Mesenchymal stem cell (in vitro differentiated cells and primary cell): Measurements from ENCODE around the gene GFRA1.

Experiments used
- DNase-seq: peaks from one replicate; pipeline ENCODE4 v3.0.0-alpha.2; 2013
- H2AFZ ChIP-seq: one replicate; pipeline ENCODE4 v1.6.1; 2013; ENCODE audit warnings: low read depth, mild to moderate bottlenecking, control low read depth, inconsistent platforms, low read length, moderate library complexity
- H2AK5ac ChIP-seq: 2 replicates; pipeline ENCODE4 v1.6.1; 2013; ENCODE audit warnings: low read length, moderate library complexity, mild to moderate bottlenecking, inconsistent platforms; ENCODE audit not compliant: severe bottlenecking
- H2BK120ac ChIP-seq: one replicate; pipeline ENCODE4 v1.6.1; 2013; ENCODE audit warnings: low read depth, mild to moderate bottlenecking, inconsistent platforms, low read length, moderate library complexity
- H2BK12ac ChIP-seq, 2 experiments: one replicate each; pipeline ENCODE4 v1.6.1; 2013; ENCODE audit warnings: inconsistent platforms in 2 of 2, low read length in 2 of 2, mild to moderate bottlenecking in 2 of 2, moderate library complexity in 2 of 2, control low read depth in 1 of 2
- H2BK15ac ChIP-seq: one replicate; pipeline ENCODE4 v1.6.1; 2013; ENCODE audit warnings: mild to moderate bottlenecking, low read depth, inconsistent platforms; ENCODE audit not compliant: poor library complexity, severe bottlenecking
- H2BK5ac ChIP-seq: 2 replicates; pipeline ENCODE4 v1.6.1; 2013; ENCODE audit warnings: low read depth, mild to moderate bottlenecking, low read length, control low read depth, inconsistent platforms; ENCODE audit not compliant: poor library complexity, severe bottlenecking
- H3K14ac ChIP-seq, 2 experiments: one replicate each; pipeline ENCODE4 v1.6.1; 2013; ENCODE audit warnings: inconsistent platforms in 2 of 2, low read length in 2 of 2, control low read depth in 1 of 2, mild to moderate bottlenecking in 1 of 2, moderate library complexity in 1 of 2
- H3K18ac ChIP-seq, 2 experiments: one replicate each; pipeline ENCODE4 v1.6.1; 2013; ENCODE audit warnings: inconsistent platforms in 2 of 2, low read length in 2 of 2, control low read depth in 1 of 2, low read depth in 1 of 2, mild to moderate bottlenecking in 1 of 2
- H3K23ac ChIP-seq, 2 experiments: one replicate each; pipeline ENCODE4 v1.6.1; 2013; ENCODE audit warnings: inconsistent platforms in 2 of 2, low read length in 2 of 2, mild to moderate bottlenecking in 2 of 2, moderate library complexity in 2 of 2, control low read depth in 1 of 2
- H3K27ac ChIP-seq: 2 replicates; pipeline ENCODE4 v1.5.1; 2013; ENCODE audit warnings: mild to moderate bottlenecking, moderate library complexity, low read length, control low read depth, inconsistent platforms; ENCODE audit not compliant: poor library complexity, severe bottlenecking
- H3K27me3 ChIP-seq, 2 experiments: 2 replicates each; pipeline versions ENCODE4 v1.6.1 to v1.7.0; 2013; ENCODE audit warnings: low read length in 2 of 2, mild to moderate bottlenecking in 2 of 2, moderate library complexity in 2 of 2, control low read depth in 1 of 2, inconsistent platforms in 1 of 2; ENCODE audit not compliant: control insufficient read depth in 1 of 2, insufficient read depth in 1 of 2
- H3K36me3 ChIP-seq, 2 experiments: 2 replicates each; pipeline versions ENCODE4 v1.6.1 to v1.7.0; 2013; ENCODE audit warnings: low read length in 2 of 2, control low read depth in 1 of 2, inconsistent platforms in 1 of 2, low read depth in 1 of 2, mild to moderate bottlenecking in 1 of 2; ENCODE audit not compliant: insufficient read depth in 2 of 2, control insufficient read depth in 1 of 2
- H3K4ac ChIP-seq, 2 experiments: one replicate each; pipeline ENCODE4 v1.6.1; 2013; ENCODE audit warnings: inconsistent platforms in 2 of 2, low read length in 2 of 2, mild to moderate bottlenecking in 2 of 2, moderate library complexity in 2 of 2, control low read depth in 1 of 2, low read depth in 1 of 2
- H3K4me1 ChIP-seq: 2 replicates; pipeline ENCODE4 v1.6.1; 2013; ENCODE audit warnings: low read depth, low read length, control low read depth; ENCODE audit not compliant: control insufficient read depth, insufficient read depth
- H3K4me2 ChIP-seq: 2 replicates; pipeline ENCODE4 v1.6.1; 2013; ENCODE audit warnings: low read length, mild to moderate bottlenecking, inconsistent platforms; ENCODE audit not compliant: poor library complexity, severe bottlenecking
- H3K4me3 ChIP-seq, 2 experiments: 2 replicates each; pipeline versions ENCODE4 v1.5.1 to v1.7.0; 2013; ENCODE audit warnings: low read length in 2 of 2, mild to moderate bottlenecking in 2 of 2, control low read depth in 1 of 2, low read depth in 1 of 2; ENCODE audit not compliant: insufficient read depth in 1 of 2
- H3K79me1 ChIP-seq: replicated peaks from 2 replicates; pipeline ENCODE4 v1.6.1; 2013; ENCODE audit warnings: mild to moderate bottlenecking, control low read depth, low read length, inconsistent platforms; ENCODE audit not compliant: poor library complexity, severe bottlenecking
- H3K9ac ChIP-seq: 2 replicates; pipeline ENCODE4 v1.7.0; 2013; ENCODE audit warnings: mild to moderate bottlenecking, low read length, moderate library complexity
- H3K9me3 ChIP-seq: 2 replicates; pipeline ENCODE4 v1.7.0; 2013; ENCODE audit warnings: mild to moderate bottlenecking, low read length; ENCODE audit not compliant: control insufficient read depth
- H4K8ac ChIP-seq: one replicate; pipeline ENCODE4 v1.6.1; 2013; ENCODE audit warnings: inconsistent platforms, mild to moderate bottlenecking, low read length, moderate library complexity
- H4K91ac ChIP-seq: one replicate; pipeline ENCODE4 v1.6.1; 2013; ENCODE audit warnings: mild to moderate bottlenecking, low read length, inconsistent platforms
- WGBS: methylation state at CpG from one replicate; pipeline ENCODE4 v1.1.7; 2013; ENCODE audit warnings: mixed read lengths; 5-methylcytosine and 5-hydroxymethylcytosine counted together

The GFRA1 gene

DNA sequence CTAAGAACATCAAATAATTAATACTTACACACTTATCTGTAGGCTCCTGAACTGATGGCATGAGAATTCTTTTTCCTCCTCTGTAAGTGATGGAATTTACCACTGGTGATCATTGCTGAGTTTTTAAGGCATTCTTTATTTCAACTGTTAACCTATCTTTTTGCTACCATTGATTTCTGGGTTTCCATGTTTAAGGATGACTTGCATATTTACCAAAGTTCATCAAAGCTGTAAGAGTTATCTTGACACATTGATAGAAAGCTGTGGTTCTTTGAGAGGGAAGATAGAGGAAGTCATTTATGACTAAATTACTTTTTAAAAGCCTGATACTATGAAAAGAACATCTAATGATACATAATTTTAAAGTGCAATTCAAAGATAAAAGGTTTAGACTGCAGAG lies 19.5 kb upstream of the GFRA1 start:
- no peak overlapping the region for H2BK120ac ChIP-seq
- DNase-seq, result no peak
- no peak overlapping the region for H2AK5ac ChIP-seq
- H3K14ac ChIP-seq, result no peak overlapping the region
- H4K8ac ChIP-seq, result no peak overlapping the region
- no peak overlapping the region for H3K23ac ChIP-seq
- no peak overlapping the region for H2BK5ac ChIP-seq
- no peak overlapping the region for H3K27ac ChIP-seq
- no peak overlapping the region for H4K91ac ChIP-seq
- no peak overlapping the region for H3K4me2 ChIP-seq
- no peak overlapping the region for H3K4me3 ChIP-seq
- no peak overlapping the region for H3K4ac ChIP-seq
- H2BK12ac ChIP-seq, result no peak overlapping the region
- no peak overlapping the region for H3K9ac ChIP-seq
- peaks cover 0 to 6% of the 10 kb centered on the region in 2 experiments for H3K27me3 ChIP-seq
- H3K36me3 ChIP-seq, result no peaks in the 10 kb centered on the region
- H3K79me1 ChIP-seq, result no peaks in the 10 kb centered on the region
- H3K4me1 ChIP-seq, result no peaks in the 10 kb centered on the region
- H2AFZ ChIP-seq, result no peak overlapping the region
- H2BK15ac ChIP-seq, result no peak overlapping the region
- no peak overlapping the region for H3K18ac ChIP-seq
- no peaks in the 10 kb centered on the region for H3K9me3 ChIP-seq

DNA sequence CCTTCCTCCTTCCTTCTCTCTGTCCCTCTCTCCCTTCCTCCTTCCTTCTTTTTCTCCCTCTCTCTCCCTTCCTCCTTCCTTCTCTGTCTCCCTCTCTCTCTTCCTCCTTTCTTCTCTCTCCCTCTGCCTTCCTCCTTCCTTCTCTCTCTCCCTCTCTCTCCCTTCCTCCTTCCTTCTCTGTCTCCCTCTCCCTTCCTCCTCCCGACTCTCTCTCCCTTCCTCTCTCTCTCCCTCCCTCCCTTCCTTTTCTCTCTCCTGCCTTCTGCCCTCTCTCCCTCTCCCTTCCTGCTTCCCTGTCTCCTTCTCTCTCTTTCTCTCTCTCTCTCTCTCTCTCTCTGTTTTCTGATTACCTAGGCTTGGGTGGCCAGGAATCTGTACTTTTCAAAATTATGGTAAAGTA lies 16.6 kb upstream of the GFRA1 start:
- no peaks in the 10 kb centered on the region for H3K4me1 ChIP-seq
- no peak overlapping the region for H3K4me3 ChIP-seq
- H2BK12ac ChIP-seq, result no peak overlapping the region
- H3K27ac ChIP-seq, result no peak overlapping the region
- no peak overlapping the region for H2AK5ac ChIP-seq
- no peak overlapping the region for H3K14ac ChIP-seq
- no peak overlapping the region for H3K4ac ChIP-seq
- H2BK15ac ChIP-seq, result no peak overlapping the region
- no peak for DNase-seq
- H4K8ac ChIP-seq, result no peak overlapping the region
- no peak overlapping the region for H3K18ac ChIP-seq
- H3K4me2 ChIP-seq, result no peak overlapping the region
- no peaks in the 10 kb centered on the region for H3K9me3 ChIP-seq
- H2BK120ac ChIP-seq, result no peak overlapping the region
- H2BK5ac ChIP-seq, result no peak overlapping the region
- H3K27me3 ChIP-seq, result peaks cover 0 to 6% of the 10 kb centered on the region in 2 experiments
- H3K9ac ChIP-seq, result no peak overlapping the region
- 51% methylated on average over 1 of the region's 1 CpG for WGBS
- H4K91ac ChIP-seq, result no peak overlapping the region
- H3K36me3 ChIP-seq, result no peaks in the 10 kb centered on the region
- no peaks in the 10 kb centered on the region for H3K79me1 ChIP-seq
- no peak overlapping the region for H2AFZ ChIP-seq
- H3K23ac ChIP-seq, result no peak overlapping the region

DNA sequence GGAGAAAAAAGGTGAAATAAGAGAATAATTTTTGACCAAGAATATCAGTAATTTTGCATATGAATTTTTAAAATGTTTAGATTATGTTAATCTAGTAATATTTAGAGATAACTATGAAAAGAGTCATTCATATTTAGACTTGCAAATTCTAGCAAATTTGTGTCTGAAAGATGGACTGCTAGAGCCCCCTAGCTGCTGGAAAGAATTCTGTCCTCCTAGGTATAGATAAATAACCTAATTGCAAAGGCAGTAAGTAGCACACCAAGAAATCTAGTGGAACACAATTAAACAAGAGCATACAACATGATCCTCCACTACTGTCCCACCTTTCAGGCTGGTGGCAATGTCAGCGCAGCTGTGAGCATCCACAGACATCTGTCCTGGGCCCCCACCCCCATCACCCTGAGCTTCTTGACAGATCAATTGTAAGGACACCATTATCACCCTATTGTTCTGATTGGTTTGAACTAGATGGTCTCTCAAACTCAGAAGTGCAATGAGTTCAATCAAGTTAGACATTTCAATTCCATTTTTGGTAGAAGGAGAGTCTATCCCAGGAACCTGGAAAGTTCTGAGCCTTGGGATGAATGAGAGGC lies 15.0 kb upstream of the GFRA1 start:
- no peak overlapping the region for H2BK5ac ChIP-seq
- H3K4ac ChIP-seq, result no peak overlapping the region
- no peak overlapping the region for H4K91ac ChIP-seq
- H3K23ac ChIP-seq, result no peak overlapping the region
- no peak overlapping the region for H2BK120ac ChIP-seq
- H3K27ac ChIP-seq, result no peak overlapping the region
- no peak overlapping the region for H3K4me2 ChIP-seq
- H3K9ac ChIP-seq, result no peak overlapping the region
- H3K4me3 ChIP-seq, result no peak overlapping the region
- no peaks in the 10 kb centered on the region for H3K79me1 ChIP-seq
- no peak overlapping the region for H2BK15ac ChIP-seq
- no peaks in the 10 kb centered on the region for H3K9me3 ChIP-seq
- no peak overlapping the region for H4K8ac ChIP-seq
- H3K36me3 ChIP-seq, result no peaks in the 10 kb centered on the region
- H2AFZ ChIP-seq, result no peak overlapping the region
- DNase-seq, result peak; percentile 53
- peaks cover 0 to 6% of the 10 kb centered on the region in 2 experiments for H3K27me3 ChIP-seq
- H3K18ac ChIP-seq, result no peak overlapping the region
- H3K14ac ChIP-seq, result no peak overlapping the region
- no peaks in the 10 kb centered on the region for H3K4me1 ChIP-seq
- no peak overlapping the region for H2AK5ac ChIP-seq
- WGBS, result 0% methylated on average over 1 of the region's 1 CpG
- H2BK12ac ChIP-seq, result no peak overlapping the region

DNA sequence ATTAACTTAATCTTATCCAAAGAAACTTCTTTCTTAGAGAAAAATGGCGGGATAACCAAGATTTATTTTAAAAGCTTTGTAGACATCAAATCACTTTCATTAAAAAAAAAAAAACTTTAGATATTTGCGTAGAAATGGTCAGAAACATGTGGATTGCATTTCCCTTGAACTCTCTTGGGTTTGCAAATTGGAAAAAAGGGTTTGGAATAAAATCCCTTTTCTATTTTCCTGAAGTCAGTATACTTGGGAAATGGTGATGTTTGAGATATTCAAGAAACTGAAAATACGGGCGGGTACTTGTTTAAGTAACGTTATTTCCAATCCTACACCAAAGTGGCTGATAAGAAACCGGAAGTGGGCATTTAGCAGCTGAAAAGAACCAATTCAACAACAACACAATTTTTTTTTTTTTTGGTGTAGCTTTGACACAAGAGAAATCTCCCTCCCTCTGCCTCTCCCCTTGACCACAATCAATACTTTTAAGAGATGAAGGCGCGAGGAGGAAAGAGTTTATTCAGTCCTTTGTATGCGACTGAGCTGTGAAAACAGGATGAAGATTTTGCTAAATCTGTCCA lies 13.7 kb upstream of the GFRA1 start:
- no peak overlapping the region for H3K4ac ChIP-seq
- WGBS, result 93% methylated on average over 8 of the region's 9 CpGs

More for the DNA sequence above, 13.7 kb upstream of the GFRA1 start:
- H4K8ac ChIP-seq, result no peak overlapping the region
- H3K9me3 ChIP-seq, result no peaks in the 10 kb centered on the region
- H3K27ac ChIP-seq, result no peak overlapping the region
- H2AFZ ChIP-seq, result no peak overlapping the region
- H2BK15ac ChIP-seq, result no peak overlapping the region
- no peak overlapping the region for H2BK120ac ChIP-seq
- H3K18ac ChIP-seq, result no peak overlapping the region
- H3K9ac ChIP-seq, result peak overlapping the region; percentile 51
- no peak overlapping the region for H2BK5ac ChIP-seq
- H3K79me1 ChIP-seq, result no peaks in the 10 kb centered on the region
- no peak overlapping the region for H3K4me3 ChIP-seq
- H2AK5ac ChIP-seq, result no peak overlapping the region
- H3K4me1 ChIP-seq, result peaks cover 1% of the 10 kb centered on the region
- no peaks in the 10 kb centered on the region for H3K36me3 ChIP-seq
- H4K91ac ChIP-seq, result no peak overlapping the region
- H3K14ac ChIP-seq, result no peak overlapping the region
- DNase-seq, result no peak
- H3K23ac ChIP-seq, result no peak overlapping the region
- H2BK12ac ChIP-seq, result no peak overlapping the region
- no peak overlapping the region for H3K4me2 ChIP-seq
- H3K27me3 ChIP-seq, result peaks cover 0 to 6% of the 10 kb centered on the region in 2 experiments
